ENCODE measurements around the gene TTPAL. TPM values are rescaled to one million over a fixed set of nuclear protein-coding genes. Genes with fewer than 3 reads are reported as not detected.

Gene TTPAL
- total RNA-seq, 1 donor from 2014 or later, result 20.8 TPM

DNA sequence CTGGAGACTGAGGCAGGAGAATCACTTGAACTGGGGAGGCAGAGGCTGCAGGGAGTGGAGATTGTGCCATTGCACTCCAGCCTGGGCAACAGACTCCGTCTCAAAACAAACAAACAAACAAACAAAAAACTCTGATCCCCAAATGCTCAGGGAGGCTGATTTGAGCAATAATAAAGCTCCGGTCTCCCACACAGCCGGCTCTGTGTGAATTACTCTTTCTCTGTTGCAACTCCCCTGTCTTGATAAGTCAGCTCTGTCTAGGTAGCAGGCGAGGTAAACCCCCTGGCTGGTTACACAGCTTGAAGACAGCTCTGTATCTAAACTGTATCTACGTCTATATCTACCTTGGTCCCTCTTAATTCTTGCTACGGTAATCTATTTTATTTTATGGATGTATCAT is 52.6 kb downstream of the TTPAL start:
- H3K27ac Mint-ChIP-seq (ENCODE audit: unreplicated experiment), result no peak overlapping the region
- peaks cover 10% of the 10 kb centered on the region for H3K4me1 Mint-ChIP-seq (ENCODE audit: unreplicated experiment)
- H3K9me3 Mint-ChIP-seq (ENCODE audit: unreplicated experiment), result no peaks in the 10 kb centered on the region
- DNase-seq (ENCODE audit: extremely low spot score, unreplicated experiment), result no peak
- H3K36me3 Mint-ChIP-seq (ENCODE audit: unreplicated experiment), result no peaks in the 10 kb centered on the region
- TF ChIP-seq, protein P1, sequence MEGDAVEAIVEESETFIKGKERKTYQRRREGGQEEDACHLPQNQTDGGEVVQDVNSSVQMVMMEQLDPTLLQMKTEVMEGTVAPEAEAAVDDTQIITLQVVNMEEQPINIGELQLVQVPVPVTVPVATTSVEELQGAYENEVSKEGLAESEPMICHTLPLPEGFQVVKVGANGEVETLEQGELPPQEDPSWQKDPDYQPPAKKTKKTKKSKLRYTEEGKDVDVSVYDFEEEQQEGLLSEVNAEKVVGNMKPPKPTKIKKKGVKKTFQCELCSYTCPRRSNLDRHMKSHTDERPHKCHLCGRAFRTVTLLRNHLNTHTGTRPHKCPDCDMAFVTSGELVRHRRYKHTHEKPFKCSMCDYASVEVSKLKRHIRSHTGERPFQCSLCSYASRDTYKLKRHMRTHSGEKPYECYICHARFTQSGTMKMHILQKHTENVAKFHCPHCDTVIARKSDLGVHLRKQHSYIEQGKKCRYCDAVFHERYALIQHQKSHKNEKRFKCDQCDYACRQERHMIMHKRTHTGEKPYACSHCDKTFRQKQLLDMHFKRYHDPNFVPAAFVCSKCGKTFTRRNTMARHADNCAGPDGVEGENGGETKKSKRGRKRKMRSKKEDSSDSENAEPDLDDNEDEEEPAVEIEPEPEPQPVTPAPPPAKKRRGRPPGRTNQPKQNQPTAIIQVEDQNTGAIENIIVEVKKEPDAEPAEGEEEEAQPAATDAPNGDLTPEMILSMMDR (IDR thresholded peaks at IDR 0.05), result no peak
- H3K4me3 Mint-ChIP-seq (ENCODE audit: unreplicated experiment), result no peak overlapping the region
- H3K27me3 Mint-ChIP-seq (ENCODE audit: unreplicated experiment), result no peaks in the 10 kb centered on the region

DNA sequence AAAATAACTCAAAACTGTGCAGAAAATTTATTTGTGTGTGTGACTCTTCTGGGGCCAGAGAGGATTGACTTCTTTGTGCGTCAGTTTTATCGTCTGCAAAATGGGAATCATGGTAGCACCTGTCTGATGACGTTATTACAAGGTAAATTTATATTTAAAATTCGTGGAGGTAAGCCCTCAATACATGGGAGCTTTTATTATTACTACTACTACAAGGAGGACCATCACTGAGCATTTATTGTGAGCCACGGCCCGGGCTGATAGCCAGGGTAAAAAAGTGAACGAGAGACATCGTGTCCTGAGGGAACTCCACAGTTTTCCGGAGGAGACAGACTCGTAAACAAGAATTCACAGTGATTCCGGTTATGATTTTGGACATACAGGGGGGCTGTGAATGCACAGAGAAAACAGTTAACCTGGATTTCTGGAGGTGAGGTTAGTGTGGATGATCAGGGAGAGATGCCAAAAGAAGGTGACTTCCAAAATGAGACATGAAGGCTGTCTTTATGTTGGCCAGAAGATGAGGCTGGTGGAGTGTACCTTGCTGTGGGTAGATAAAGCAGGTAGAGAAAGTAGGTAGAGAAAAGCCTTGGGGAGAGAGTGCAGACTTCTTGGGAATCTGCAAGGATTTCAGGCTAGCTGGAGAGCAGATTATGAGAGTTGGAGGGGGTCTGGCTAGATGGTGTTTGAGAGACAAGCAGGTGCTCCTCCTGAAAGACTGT is 56.7 kb downstream of the TTPAL start:
- Mint-ChIP-seq H3K4me3 (ENCODE audit: unreplicated experiment) (no peak overlapping the region), H3K36me3 (ENCODE audit: unreplicated experiment) (no peaks in the 10 kb centered on the region), H3K27me3 (ENCODE audit: unreplicated experiment) (no peaks in the 10 kb centered on the region), H3K4me1 (ENCODE audit: unreplicated experiment) (peaks cover 4% of the 10 kb centered on the region), H3K27ac (ENCODE audit: unreplicated experiment) (no peak overlapping the region), H3K9me3 (ENCODE audit: unreplicated experiment) (no peaks in the 10 kb centered on the region)
- DNase-seq (ENCODE audit: extremely low spot score, unreplicated experiment), result no peak
- TF ChIP-seq, protein P1 (IDR thresholded peaks at IDR 0.05), result no peak

DNA sequence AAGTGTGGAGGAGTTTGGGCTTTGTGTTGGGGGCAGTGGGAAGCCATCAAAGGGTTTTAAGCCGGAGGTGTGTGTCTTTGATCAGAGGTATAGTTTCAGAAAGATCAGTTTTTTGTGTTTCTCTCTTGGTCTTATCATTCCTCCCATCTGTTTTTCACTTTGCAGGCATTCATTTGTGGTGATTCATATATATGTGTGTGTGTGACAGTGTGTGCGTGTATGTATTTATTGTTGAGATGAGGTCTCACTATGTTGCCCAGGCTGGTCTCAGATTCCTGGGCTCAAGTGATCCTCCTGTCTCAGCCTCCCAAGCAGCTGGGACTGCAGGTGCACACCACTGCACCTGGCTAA is 57.3 kb downstream of the TTPAL start:
- TF ChIP-seq, protein P1 (IDR thresholded peaks at IDR 0.05), result no peak
- no peak for DNase-seq (ENCODE audit: extremely low spot score, unreplicated experiment)
- Mint-ChIP-seq H3K4me3 (ENCODE audit: unreplicated experiment) (no peak overlapping the region), H3K27me3 (ENCODE audit: unreplicated experiment) (no peaks in the 10 kb centered on the region), H3K27ac (ENCODE audit: unreplicated experiment) (no peak overlapping the region), H3K36me3 (ENCODE audit: unreplicated experiment) (no peaks in the 10 kb centered on the region), H3K9me3 (ENCODE audit: unreplicated experiment) (no peaks in the 10 kb centered on the region), H3K4me1 (ENCODE audit: unreplicated experiment) (peaks cover 4% of the 10 kb centered on the region)

DNA sequence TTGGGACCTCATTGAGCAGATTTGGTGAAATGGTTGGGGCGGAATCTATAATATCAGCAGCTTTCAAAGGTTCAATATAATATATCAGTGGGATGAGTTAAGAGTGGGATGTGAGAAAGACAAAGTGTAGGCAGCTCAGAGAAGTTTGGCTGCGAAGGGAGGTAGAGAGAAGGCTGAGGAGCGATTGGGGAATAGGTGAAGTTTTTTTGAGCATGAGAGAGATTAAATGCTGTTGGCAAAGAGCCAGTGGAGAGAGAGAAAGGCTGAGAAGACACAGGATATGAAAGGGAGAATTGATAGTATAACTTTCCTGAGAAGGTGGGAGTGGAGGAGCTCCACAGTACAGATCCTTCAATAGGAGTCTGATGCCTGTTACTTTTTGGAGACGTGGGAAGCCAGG is 58.3 kb downstream of the TTPAL start:
- no peak overlapping the region for H3K4me3 Mint-ChIP-seq (ENCODE audit: unreplicated experiment)
- H3K9me3 Mint-ChIP-seq (ENCODE audit: unreplicated experiment), result no peaks in the 10 kb centered on the region
- H3K27me3 Mint-ChIP-seq (ENCODE audit: unreplicated experiment), result no peaks in the 10 kb centered on the region
- TF ChIP-seq, protein P1 (IDR thresholded peaks at IDR 0.05), result no peak
- H3K27ac Mint-ChIP-seq (ENCODE audit: unreplicated experiment), result no peak overlapping the region
- DNase-seq (ENCODE audit: extremely low spot score, unreplicated experiment), result no peak
- no peaks in the 10 kb centered on the region for H3K36me3 Mint-ChIP-seq (ENCODE audit: unreplicated experiment)
- peaks cover 4% of the 10 kb centered on the region for H3K4me1 Mint-ChIP-seq (ENCODE audit: unreplicated experiment)

DNA sequence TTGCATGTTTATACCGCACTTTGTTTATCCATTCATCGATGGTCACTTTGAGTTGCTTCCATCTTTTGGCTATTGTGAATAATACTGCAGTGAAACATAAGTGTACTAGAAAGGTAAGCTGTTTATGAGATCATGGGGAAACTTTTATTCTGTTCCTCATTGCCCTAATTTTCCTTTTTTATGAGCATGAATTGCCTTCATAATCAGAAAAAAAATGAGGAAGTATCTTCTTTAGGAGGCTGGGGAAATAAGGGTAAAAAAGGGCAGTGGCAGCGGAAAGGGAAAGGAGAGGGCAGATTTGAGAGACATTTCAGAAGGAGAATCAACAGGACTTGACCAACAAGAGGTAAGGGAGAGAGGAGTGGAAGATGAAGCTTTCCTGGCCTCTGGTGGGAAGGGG is 60.5 kb downstream of the TTPAL start:
- no peaks in the 10 kb centered on the region for H3K27me3 Mint-ChIP-seq (ENCODE audit: unreplicated experiment)
- TF ChIP-seq, protein P1 (IDR thresholded peaks at IDR 0.05), result no peak
- no peak overlapping the region for H3K27ac Mint-ChIP-seq (ENCODE audit: unreplicated experiment)
- DNase-seq (ENCODE audit: extremely low spot score, unreplicated experiment), result no peak
- no peak overlapping the region for H3K4me3 Mint-ChIP-seq (ENCODE audit: unreplicated experiment)
- H3K9me3 Mint-ChIP-seq (ENCODE audit: unreplicated experiment), result no peaks in the 10 kb centered on the region
- H3K4me1 Mint-ChIP-seq (ENCODE audit: unreplicated experiment), result peaks cover 10% of the 10 kb centered on the region
- no peaks in the 10 kb centered on the region for H3K36me3 Mint-ChIP-seq (ENCODE audit: unreplicated experiment)
